ENCODE measurements around the gene CT45A2. TPM values are rescaled to one million over a fixed set of nuclear protein-coding genes. Genes with fewer than 3 reads are reported as not detected.

CT45A2 gene, protein sequence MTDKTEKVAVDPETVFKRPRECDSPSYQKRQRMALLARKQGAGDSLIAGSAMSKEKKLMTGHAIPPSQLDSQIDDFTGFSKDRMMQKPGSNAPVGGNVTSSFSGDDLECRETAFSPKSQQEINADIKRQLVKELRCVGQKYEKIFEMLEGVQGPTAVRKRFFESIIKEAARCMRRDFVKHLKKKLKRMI
- not detected in 2 replicates for total RNA-seq

DNA sequence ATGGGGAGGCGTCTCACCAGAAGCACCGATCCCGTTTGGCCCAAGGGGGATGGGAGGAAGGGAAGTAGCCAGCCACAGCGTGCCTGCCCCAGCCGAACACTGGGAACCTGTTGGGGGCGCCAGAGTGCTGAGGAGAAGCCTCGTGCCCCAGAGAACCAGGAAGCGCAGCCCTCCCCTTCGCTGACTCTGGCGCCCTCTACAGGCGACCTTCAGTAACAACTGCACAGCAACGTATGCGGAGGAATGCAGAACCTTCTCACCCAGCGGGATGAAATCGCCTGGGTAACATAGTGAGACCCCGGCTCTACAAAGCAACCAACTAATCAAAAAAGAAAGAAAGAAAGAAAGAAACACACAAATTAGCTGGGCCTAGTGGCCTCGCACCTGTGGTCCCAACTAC is at the start of gene CT45A2:
Gene CT45A2 (minus strand): TSS at position 101 of the 400 bp plus-strand sequence. CDS start 3,747 bp downstream, outside the sequence.

DNA sequence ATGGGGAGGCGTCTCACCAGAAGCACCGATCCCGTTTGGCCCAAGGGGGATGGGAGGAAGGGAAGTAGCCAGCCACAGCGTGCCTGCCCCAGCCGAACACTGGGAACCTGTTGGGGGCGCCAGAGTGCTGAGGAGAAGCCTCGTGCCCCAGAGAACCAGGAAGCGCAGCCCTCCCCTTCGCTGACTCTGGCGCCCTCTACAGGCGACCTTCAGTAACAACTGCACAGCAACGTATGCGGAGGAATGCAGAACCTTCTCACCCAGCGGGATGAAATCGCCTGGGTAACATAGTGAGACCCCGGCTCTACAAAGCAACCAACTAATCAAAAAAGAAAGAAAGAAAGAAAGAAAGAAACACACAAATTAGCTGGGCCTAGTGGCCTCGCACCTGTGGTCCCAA is 34.6 kb upstream of the CT45A2 start, which contains the start of gene CT45A8:
Gene CT45A8 (minus strand): TSS at position 101 of the 400 bp plus-strand sequence. CDS start 3,755 bp downstream, outside the sequence.

DNA sequence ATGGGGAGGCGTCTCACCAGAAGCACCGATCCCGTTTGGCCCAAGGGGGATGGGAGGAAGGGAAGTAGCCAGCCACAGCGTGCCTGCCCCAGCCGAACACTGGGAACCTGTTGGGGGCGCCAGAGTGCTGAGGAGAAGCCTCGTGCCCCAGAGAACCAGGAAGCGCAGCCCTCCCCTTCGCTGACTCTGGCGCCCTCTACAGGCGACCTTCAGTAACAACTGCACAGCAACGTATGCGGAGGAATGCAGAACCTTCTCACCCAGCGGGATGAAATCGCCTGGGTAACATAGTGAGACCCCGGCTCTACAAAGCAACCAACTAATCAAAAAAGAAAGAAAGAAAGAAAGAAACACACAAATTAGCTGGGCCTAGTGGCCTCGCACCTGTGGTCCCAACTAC is 17.4 kb upstream of the CT45A2 start, which contains the start of gene CT45A7:
Gene CT45A7 (minus strand): TSS at position 101 of the 400 bp plus-strand sequence. CDS start 3,747 bp downstream, outside the sequence.

DNA sequence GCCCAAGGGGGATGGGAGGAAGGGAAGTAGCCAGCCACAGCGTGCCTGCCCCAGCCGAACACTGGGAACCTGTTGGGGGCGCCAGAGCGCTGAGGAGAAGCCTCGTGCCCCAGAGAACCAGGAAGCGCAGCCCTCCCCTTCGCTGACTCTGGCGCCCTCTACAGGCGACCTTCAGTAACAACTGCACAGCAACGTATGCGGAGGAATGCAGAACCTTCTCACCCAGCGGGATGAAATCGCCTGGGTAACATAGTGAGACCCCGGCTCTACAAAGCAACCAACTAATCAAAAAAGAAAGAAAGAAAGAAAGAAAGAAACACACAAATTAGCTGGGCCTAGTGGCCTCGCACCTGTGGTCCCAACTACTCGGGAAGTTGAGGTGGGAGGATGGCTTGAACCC is 17.1 kb downstream of the CT45A2 start, which contains the start of gene CT45A6:
Gene CT45A6 (minus strand): TSS at position 101 of the 400 bp plus-strand sequence. CDS start 3,794 bp downstream, outside the sequence.

DNA sequence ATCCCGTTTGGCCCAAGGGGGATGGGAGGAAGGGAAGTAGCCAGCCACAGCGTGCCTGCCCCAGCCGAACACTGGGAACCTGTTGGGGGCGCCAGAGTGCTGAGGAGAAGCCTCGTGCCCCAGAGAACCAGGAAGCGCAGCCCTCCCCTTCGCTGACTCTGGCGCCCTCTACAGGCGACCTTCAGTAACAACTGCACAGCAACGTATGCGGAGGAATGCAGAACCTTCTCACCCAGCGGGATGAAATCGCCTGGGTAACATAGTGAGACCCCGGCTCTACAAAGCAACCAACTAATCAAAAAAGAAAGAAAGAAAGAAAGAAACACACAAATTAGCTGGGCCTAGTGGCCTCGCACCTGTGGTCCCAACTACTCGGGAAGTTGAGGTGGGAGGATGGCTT is 34.4 kb downstream of the CT45A2 start, which contains the start of gene CT45A5:
Gene CT45A5 (minus strand): TSS at position 101 of the 400 bp plus-strand sequence. CDS start 3,774 bp downstream, outside the sequence.

DNA sequence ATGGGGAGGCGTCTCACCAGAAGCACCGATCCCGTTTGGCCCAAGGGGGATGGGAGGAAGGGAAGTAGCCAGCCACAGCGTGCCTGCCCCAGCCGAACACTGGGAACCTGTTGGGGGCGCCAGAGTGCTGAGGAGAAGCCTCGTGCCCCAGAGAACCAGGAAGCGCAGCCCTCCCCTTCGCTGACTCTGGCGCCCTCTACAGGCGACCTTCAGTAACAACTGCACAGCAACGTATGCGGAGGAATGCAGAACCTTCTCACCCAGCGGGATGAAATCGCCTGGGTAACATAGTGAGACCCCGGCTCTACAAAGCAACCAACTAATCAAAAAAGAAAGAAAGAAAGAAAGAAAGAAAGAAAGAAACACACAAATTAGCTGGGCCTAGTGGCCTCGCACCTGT is 51.7 kb downstream of the CT45A2 start, which contains the start of gene CT45A3:
Gene CT45A3 (minus strand): TSS at position 101 of the 400 bp plus-strand sequence. CDS start 3,747 bp downstream, outside the sequence.

Other genes starting within 250 kb of the CT45A2 start
- not detected in 2 replicates for gene CT45A1, start 106.4 kb downstream of the CT45A2 start, total RNA-seq
- not detected in 2 replicates for gene CT45A3, start 51.8 kb downstream of the CT45A2 start, total RNA-seq
- gene CT45A5, start 34.5 kb downstream of the CT45A2 start, total RNA-seq: not detected in 2 replicates
- not detected in 2 replicates for gene CT45A6, start 17.2 kb downstream of the CT45A2 start, total RNA-seq
- not detected in 2 replicates for gene CT45A7, start 17.3 kb upstream of the CT45A2 start, total RNA-seq
- not detected in 2 replicates for gene CT45A8, start 34.5 kb upstream of the CT45A2 start, total RNA-seq
- gene CT45A9, start 51.8 kb upstream of the CT45A2 start, total RNA-seq: not detected in 2 replicates
- not detected in 2 replicates for gene CT45A10, start 73.4 kb upstream of the CT45A2 start, total RNA-seq
- not detected in 2 replicates for gene SAGE1, start 73.7 kb upstream of the CT45A2 start, total RNA-seq
- 12.3 and 13.9 TPM in 2 replicates for gene MMGT1, start 154.0 kb upstream of the CT45A2 start, total RNA-seq
- gene SLC9A6, start 165.4 kb upstream of the CT45A2 start, total RNA-seq: 5.5 and 6.7 TPM in 2 replicates

All from pericardium fibroblast (primary cell).